ENCODE data around the gene MRPS30. TPM values are rescaled to one million over a fixed set of nuclear protein-coding genes. Genes with fewer than 3 reads are reported as not detected.
"Not testable (repeated sequence)": the region's sequence is repeated elsewhere in the genome, so short reads cannot be mapped to it uniquely, and the experiment has no call there.

Gene MRPS30
- 50.1 and 52.9 TPM in 2 replicates for total RNA-seq (ENCODE audit: low replicate concordance)
- long read RNA-seq, transcript MRPS30-202 (5 exons, 1,678 nt), result major isoform, 84 of 100 reads
- long read RNA-seq, partial matches to known transcripts, result 2 of 100 reads
- long read RNA-seq, other reads (novel, unspliced or antisense), result 14 of 100 reads

DNA sequence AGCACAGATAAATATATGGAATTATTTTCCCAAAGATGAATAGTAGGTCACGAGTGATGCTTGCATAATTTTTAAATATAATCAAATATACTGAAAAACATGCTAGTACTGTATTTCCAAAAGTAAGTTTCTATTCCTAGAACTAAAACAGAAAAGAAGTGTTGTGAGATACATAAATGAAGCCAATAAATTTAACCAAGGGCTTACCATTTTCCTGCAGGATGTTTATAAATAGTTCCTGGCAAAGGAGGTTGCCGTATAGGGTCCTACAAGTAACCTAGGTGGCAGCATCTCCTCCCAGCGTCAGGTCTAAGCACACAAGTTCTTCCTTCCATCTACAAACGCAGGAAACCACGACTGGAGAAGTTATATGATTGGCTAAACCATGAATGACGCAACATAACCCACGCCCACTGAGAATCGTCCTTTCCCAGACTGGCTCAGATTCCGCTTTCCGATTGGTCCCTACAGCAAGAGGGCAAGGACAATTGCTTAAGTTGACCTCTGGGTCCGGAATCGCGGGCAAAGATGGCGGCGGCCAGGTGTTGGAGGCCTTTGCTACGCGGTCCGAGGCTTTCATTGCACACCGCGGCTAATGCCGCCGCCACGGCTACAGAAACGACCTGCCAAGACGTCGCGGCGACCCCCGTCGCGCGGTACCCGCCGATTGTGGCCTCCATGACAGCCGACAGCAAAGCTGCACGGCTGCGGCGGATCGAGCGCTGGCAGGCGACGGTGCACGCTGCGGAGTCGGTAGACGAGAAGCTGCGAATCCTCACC is at the start of gene MRPS30:
MRPS30 (plus strand) TSS at position 513 of the 780 bp plus-strand sequence; CDS start at position 529, 16 bp downstream.
- peaks cover 11% of the 10 kb centered on the region for H3K36me3 Mint-ChIP-seq
- peak; percentile 85 for DNase-seq (ENCODE audit: extremely low spot score, unreplicated experiment)
- no peaks in the 10 kb centered on the region for H3K9me3 Mint-ChIP-seq
- peak within 1 kb of the TSS; percentile 96 for H3K27ac Mint-ChIP-seq
- H3K4me1 Mint-ChIP-seq (ENCODE audit: unreplicated experiment), result peaks cover 30% of the 10 kb centered on the region
- H3K4me3 Mint-ChIP-seq, result peak within 1 kb of the TSS; percentile 99
- H3K27me3 Mint-ChIP-seq, result no peaks in the 10 kb centered on the region
- TF ChIP-seq, protein P1, sequence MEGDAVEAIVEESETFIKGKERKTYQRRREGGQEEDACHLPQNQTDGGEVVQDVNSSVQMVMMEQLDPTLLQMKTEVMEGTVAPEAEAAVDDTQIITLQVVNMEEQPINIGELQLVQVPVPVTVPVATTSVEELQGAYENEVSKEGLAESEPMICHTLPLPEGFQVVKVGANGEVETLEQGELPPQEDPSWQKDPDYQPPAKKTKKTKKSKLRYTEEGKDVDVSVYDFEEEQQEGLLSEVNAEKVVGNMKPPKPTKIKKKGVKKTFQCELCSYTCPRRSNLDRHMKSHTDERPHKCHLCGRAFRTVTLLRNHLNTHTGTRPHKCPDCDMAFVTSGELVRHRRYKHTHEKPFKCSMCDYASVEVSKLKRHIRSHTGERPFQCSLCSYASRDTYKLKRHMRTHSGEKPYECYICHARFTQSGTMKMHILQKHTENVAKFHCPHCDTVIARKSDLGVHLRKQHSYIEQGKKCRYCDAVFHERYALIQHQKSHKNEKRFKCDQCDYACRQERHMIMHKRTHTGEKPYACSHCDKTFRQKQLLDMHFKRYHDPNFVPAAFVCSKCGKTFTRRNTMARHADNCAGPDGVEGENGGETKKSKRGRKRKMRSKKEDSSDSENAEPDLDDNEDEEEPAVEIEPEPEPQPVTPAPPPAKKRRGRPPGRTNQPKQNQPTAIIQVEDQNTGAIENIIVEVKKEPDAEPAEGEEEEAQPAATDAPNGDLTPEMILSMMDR (conservative IDR thresholded peaks at IDR 0.05), result peak; percentile 58

DNA sequence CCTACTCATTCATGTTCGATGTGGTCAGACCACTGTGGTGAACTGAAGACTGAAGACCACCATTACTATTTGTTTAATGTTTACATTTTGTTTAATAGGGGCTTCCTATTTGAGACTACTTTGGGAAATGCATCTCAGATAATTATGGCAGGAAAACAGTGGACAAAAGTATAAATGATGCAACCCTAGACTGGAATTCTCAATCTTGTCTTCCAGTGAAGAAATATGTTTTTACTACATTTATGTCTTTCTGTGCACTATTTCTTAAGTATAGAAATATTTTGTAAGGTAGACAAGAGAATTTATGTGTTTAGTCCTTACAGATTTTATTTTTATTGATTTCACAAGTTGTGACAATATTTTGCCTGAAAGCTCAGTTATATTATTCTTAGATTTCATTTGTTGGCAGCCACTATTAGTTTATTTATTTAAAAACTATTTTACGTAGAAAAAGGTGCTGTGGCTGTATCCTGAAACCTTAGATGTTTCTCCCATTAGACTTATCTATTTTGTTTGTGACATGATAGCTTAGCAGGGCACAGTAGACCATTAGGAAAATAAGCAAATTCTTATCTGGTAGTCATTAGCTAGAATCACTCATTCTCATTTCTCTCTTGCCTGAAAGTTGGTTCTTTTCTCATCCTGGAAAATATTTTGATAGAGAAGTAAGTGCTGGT is 39.4 kb upstream of the MRPS30 start:
- H3K4me3 Mint-ChIP-seq, result no peak overlapping the region
- no peak for DNase-seq (ENCODE audit: extremely low spot score, unreplicated experiment)
- no peaks in the 10 kb centered on the region for H3K27me3 Mint-ChIP-seq

DNA sequence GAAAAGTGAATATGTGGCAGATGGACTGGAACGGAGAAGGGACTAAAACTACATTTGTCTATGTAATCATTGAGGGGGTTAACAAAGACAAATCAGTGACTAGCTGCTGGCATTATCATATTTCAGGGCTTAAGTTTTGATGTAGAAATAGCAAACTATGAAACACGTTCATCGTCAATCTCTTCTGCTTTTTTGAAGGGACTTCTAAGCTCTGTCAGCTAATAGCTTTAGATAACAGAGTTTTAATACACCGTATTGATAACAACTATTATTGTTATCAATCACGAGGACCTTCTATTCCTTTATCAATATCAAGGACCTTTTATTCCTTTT is 38.9 kb upstream of the MRPS30 start:
- Mint-ChIP-seq H3K27me3 (no peaks in the 10 kb centered on the region), H3K36me3 (no peaks in the 10 kb centered on the region), H3K9me3 (no peaks in the 10 kb centered on the region), H3K4me1 (ENCODE audit: unreplicated experiment) (peaks cover 6% of the 10 kb centered on the region), H3K4me3 (no peak overlapping the region), H3K27ac (no peak overlapping the region)
- TF ChIP-seq, protein P1 (conservative IDR thresholded peaks at IDR 0.05), result no peak
- no peak for DNase-seq (ENCODE audit: extremely low spot score, unreplicated experiment)

More for the DNA sequence above, 39.4 kb upstream of the MRPS30 start:
- H3K9me3 Mint-ChIP-seq, result no peaks in the 10 kb centered on the region
- H3K27ac Mint-ChIP-seq, result no peak overlapping the region
- H3K4me1 Mint-ChIP-seq (ENCODE audit: unreplicated experiment), result peaks cover 6% of the 10 kb centered on the region
- H3K36me3 Mint-ChIP-seq, result no peaks in the 10 kb centered on the region
- TF ChIP-seq, protein P1 (conservative IDR thresholded peaks at IDR 0.05), result no peak

DNA sequence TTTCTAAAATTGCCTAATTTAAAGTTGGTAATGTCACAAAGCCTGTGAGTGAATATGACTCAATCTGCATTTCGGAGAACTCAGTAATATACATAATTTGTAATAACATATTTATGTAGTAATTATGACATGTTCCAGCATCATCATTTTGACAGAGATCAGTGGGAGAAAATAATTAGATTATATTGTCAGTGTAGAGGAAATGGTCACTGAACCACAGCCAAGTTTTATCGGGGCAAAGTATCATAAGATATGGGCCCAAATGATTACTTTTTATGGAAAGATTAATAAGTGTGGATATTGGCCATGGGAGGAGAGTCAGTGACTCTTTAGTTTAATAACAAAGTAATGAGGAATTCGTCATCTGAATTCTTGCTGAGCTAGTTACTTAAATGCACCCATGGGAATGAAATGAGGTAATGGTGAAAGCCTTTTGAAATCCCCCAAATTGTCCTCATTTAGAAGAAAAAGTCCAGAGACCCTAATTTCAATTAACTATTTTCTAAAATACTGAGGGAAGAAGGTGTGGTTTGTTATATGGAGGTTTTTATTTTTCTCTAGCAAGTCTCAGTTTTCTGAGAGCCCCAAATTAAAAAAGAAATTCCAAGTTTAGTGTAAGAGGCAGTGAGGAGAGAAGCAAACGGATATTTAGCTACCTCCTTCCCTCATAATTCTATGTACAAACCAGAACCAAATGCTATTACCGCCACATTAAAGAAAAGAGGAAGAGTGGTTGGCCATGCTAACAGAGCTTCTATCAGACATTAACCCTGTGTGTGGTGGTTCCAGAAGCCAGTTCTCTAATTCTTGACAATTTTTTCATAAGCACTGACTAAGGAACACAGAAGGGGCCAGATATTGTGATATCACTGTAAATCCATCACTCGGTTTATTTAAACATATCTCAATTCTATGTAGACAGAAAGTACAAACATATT is 37.7 kb upstream of the MRPS30 start:
- no peak overlapping the region for H3K27ac Mint-ChIP-seq

DNA sequence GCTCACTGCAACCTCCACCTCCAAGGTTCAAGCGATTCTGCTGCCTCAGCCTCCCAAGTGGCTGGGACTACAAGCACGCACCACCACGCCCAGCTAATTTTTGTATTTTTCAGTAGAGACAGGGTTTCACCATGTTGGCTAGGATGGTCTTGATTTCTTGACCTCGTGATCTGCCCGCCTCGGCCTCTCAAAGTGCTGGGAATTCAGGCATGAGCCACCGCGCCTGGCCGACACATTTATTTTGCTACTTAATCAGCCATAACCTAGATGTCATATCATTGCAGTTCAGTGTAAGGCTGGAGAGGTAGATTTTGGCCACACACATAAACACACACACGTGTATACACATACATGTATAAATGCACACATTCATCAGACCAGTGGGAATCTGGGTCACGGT is 36.4 kb upstream of the MRPS30 start:
- not testable (repeated sequence) for H3K27ac Mint-ChIP-seq; H3K4me1 Mint-ChIP-seq (ENCODE audit: unreplicated experiment); H3K27me3 Mint-ChIP-seq; H3K9me3 Mint-ChIP-seq; H3K4me3 Mint-ChIP-seq; DNase-seq (ENCODE audit: extremely low spot score, unreplicated experiment); H3K36me3 Mint-ChIP-seq

More for the DNA sequence above, 37.7 kb upstream of the MRPS30 start:
- no peaks in the 10 kb centered on the region for H3K9me3 Mint-ChIP-seq
- H3K4me1 Mint-ChIP-seq (ENCODE audit: unreplicated experiment), result peaks cover 6% of the 10 kb centered on the region
- H3K27me3 Mint-ChIP-seq, result no peaks in the 10 kb centered on the region
- H3K36me3 Mint-ChIP-seq, result no peaks in the 10 kb centered on the region
- H3K4me3 Mint-ChIP-seq, result no peak overlapping the region
- no peak for DNase-seq (ENCODE audit: extremely low spot score, unreplicated experiment)
- TF ChIP-seq, protein P1 (conservative IDR thresholded peaks at IDR 0.05), result no peak
